GM19397 (cell line): ENCODE measurements around the gene NTM.

Experiments used
- ATAC-seq: cut with Tn5 transposase; IDR thresholded peaks from one replicate; pipeline ENCODE4 v1.9.1; 2021; ENCODE audit warnings: mild to moderate bottlenecking, moderate library complexity; ENCODE audit not compliant: unreplicated experiment

Gene NTM

GRCh38 chr11:132075447-132075846, 705.0 kb downstream of the NTM start:
- no peak for ATAC-seq

- ATAC-seq = no peak
Measured at GRCh38 chr11:132077416-132077815, 707.0 kb downstream of the NTM start.

- no peak for ATAC-seq
Measured at GRCh38 chr11:132078264-132079076, 708.1 kb downstream of the NTM start.

GRCh38 chr11:132080127-132080526, 709.7 kb downstream of the NTM start:
- ATAC-seq = no peak

- no peak for ATAC-seq
Measured at GRCh38 chr11:132082566-132082965, 712.2 kb downstream of the NTM start.

GRCh38 chr11:132084433-132084832, 714.0 kb downstream of the NTM start:
- ATAC-seq = no peak

GRCh38 chr11:132087148-132087547, 716.7 kb downstream of the NTM start:
- ATAC-seq = no peak

- no peak for ATAC-seq
Measured at GRCh38 chr11:132088551-132088950, 718.1 kb downstream of the NTM start.

GRCh38 chr11:132093536-132094259, 723.3 kb downstream of the NTM start:
- ATAC-seq = no peak

GRCh38 chr11:132094598-132094997, 724.2 kb downstream of the NTM start:
- no peak for ATAC-seq

GRCh38 chr11:132095230-132096131, 725.1 kb downstream of the NTM start:
- no peak for ATAC-seq

- no peak for ATAC-seq
Measured at GRCh38 chr11:132096132-132096825, 725.9 kb downstream of the NTM start.

- no peak for ATAC-seq
Measured at GRCh38 chr11:132099692-132100091, 729.3 kb downstream of the NTM start.

- ATAC-seq = no peak
Measured at GRCh38 chr11:132100583-132100982, 730.2 kb downstream of the NTM start.

GRCh38 chr11:132101881-132102280, 731.5 kb downstream of the NTM start:
- no peak for ATAC-seq

GRCh38 chr11:132103021-132103420, 732.6 kb downstream of the NTM start:
- ATAC-seq = no peak

- no peak for ATAC-seq
Measured at GRCh38 chr11:132106096-132106982, 735.9 kb downstream of the NTM start.

- no peak for ATAC-seq
Measured at GRCh38 chr11:132111316-132111715, 740.9 kb downstream of the NTM start.

- no peak for ATAC-seq
Measured at GRCh38 chr11:132111838-132112237, 741.4 kb downstream of the NTM start.

GRCh38 chr11:132112846-132113245, 742.4 kb downstream of the NTM start:
- ATAC-seq = no peak
